ENCODE measurements around the gene SLC22A16. TPM values are rescaled to one million over a fixed set of nuclear protein-coding genes. Genes with fewer than 3 reads are reported as not detected.

The SLC22A16 gene
- total and polyA plus RNA-seq, 2 donors (not counting 1 experiment from before 2014, with no cell fraction given) = not detected

DNA sequence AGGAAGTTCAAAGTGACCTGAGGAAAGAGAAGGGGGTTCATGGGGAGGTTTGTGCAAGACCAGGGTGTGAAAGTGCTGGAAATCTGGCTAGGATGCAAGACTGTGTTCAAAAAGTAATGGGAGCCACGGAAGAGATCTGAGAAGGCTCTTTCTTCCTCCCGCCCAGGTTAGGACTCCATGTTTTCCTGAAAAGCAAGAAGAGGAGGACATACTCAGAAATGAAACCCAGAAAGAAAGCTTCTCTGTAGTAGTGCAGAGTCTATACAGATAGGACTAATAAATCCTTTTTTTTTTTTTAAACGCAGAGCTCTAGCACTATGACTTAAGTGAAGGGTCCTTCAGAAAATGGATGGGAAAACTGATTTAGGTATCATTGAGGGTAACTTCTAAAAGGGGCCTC lies 57.8 kb downstream of the SLC22A16 start:
- H2AFZ ChIP-seq (ENCODE audit: insufficient read depth, low read depth, low read length, poor library complexity, severe bottlenecking) = no peak overlapping the region
- no peaks in the 10 kb centered on the region for H4K20me1 ChIP-seq (ENCODE audit: control insufficient read depth, insufficient read depth, low read length, poor library complexity, severe bottlenecking)
- peaks cover 7% of the 10 kb centered on the region for H3K9me3 Mint-ChIP-seq (ENCODE audit: insufficient read depth)
- no peaks in the 10 kb centered on the region for H3K4me1 ChIP-seq (ENCODE audit: control insufficient read depth in 2 of 2, insufficient read depth in 2 of 2, low read length in 2 of 2)
- no peak overlapping the region for H3K9ac ChIP-seq (ENCODE audit: low read length)
- no peak overlapping the region for H3K4me3 Mint-ChIP-seq
- ChIA-PET CTCF (interaction anchor here (1.1 kb wide), 1 partner anchor 15 kb away, joined by 3 read pairs; no protein-coding TSS in a partner anchor), POLR2A (no interaction called here)
- H3K27ac Mint-ChIP-seq = no peak overlapping the region
- peaks cover 4% of the 10 kb centered on the region for H3K4me1 Mint-ChIP-seq
- H3K36me3 ChIP-seq (replicated peaks in 1 of 2; ENCODE audit: control extremely low read depth in 1 of 2, control insufficient read depth in 1 of 2, extremely low read depth in 1 of 2, insufficient read depth in 2 of 2, low read length in 1 of 2) = no peaks in the 10 kb centered on the region
- no peaks in the 10 kb centered on the region for H3K79me2 ChIP-seq (ENCODE audit: control insufficient read depth, insufficient read depth, low read length)
- 96% methylated on average over 3 of the region's 3 CpGs for WGBS (ENCODE audit: insufficient coverage)
- intact Hi-C loops (cut with micrococcal nuclease) = no loop called here
- no peak overlapping the region for H3K4me3 ChIP-seq (ENCODE audit: control extremely low read depth in 1 of 5, extremely low read depth in 1 of 5, insufficient read depth in 1 of 5, low read depth in 2 of 5, low read length in 4 of 5)
- no peak overlapping the region for H3K27ac ChIP-seq (ENCODE audit: low read length in 2 of 2)
- H3K9me3 ChIP-seq (ENCODE audit: control extremely low read depth in 1 of 3, control insufficient read depth in 2 of 3, insufficient read depth in 1 of 3, low read length in 2 of 3) = peaks cover 0 to 4% (median 2%) of the 10 kb centered on the region in 3 donors
- ATAC-seq (ENCODE audit: low read depth) = no peak
- H3K27me3 Mint-ChIP-seq = peaks cover 38% of the 10 kb centered on the region
- no peak for TF ChIP-seq EZH2 (IDR thresholded peaks at IDR 0.05; ENCODE audit: borderline replicate concordance, insufficient read depth, low read depth, low read length, poor library complexity, severe bottlenecking)
- TF ChIP-seq, protein P1, sequence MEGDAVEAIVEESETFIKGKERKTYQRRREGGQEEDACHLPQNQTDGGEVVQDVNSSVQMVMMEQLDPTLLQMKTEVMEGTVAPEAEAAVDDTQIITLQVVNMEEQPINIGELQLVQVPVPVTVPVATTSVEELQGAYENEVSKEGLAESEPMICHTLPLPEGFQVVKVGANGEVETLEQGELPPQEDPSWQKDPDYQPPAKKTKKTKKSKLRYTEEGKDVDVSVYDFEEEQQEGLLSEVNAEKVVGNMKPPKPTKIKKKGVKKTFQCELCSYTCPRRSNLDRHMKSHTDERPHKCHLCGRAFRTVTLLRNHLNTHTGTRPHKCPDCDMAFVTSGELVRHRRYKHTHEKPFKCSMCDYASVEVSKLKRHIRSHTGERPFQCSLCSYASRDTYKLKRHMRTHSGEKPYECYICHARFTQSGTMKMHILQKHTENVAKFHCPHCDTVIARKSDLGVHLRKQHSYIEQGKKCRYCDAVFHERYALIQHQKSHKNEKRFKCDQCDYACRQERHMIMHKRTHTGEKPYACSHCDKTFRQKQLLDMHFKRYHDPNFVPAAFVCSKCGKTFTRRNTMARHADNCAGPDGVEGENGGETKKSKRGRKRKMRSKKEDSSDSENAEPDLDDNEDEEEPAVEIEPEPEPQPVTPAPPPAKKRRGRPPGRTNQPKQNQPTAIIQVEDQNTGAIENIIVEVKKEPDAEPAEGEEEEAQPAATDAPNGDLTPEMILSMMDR (IDR thresholded peaks at IDR 0.05) = no peak
- DNase-seq = no peak
- no peak overlapping the region for H3K4me2 ChIP-seq (replicated peaks; ENCODE audit: low read depth, low read length, poor library complexity, severe bottlenecking)
- H3K27me3 ChIP-seq (replicated peaks in 1 of 4; ENCODE audit: control extremely low read depth in 1 of 4, control insufficient read depth in 3 of 4, insufficient read depth in 4 of 4, low read length in 3 of 4) = peaks cover 0 to 3% (median 0%) of the 10 kb centered on the region in 4 experiments

DNA sequence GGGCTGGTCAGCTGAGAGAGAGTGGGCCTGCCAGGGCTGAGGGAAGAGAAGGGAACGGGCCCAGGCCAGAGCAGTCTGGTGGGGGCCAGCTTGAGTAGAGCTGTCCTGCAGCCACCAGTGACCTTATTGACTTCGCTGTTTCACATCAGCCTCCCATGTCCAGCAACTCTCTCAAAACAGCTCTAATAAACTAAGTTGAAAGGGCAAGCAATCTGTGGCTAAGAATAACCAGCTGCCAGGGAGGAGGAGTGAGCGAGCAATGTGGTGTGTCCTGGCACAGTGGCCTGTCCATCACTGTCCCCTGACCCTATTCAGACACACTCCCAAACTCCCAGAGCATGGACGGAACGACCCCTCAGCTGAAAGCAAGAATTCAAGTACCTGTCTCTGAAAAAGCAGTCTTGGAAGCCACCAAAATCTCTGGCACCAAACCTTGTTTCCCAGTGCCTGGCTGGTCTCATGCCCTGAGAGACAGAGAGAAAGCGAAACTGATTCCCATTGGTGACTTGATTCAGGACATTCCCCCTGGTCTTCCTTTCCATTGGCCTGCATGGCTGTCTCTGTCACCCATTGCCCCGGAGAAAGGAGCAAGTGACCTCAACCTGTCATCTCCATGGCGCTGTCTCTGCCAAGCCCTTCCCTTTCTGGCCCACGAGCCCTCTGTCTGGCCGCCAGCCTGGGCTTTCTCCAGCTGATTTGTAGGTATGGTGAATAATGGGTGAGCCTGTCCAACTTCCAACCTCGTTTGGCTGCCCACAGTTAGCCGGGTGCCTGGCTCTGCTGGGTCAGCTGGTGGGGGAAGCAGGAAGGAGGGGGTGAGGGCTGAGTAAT lies 61.1 kb downstream of the SLC22A16 start, which contains the start of gene DDO:
DDO (minus strand) TSS at position 490 of the 831 bp plus-strand sequence. CDS start 2,113 bp downstream, outside the sequence.
- Mint-ChIP-seq H3K4me3 (peak within 1 kb of the TSS; percentile 44), H3K4me1 (peaks cover 4% of the 10 kb centered on the region), H3K9me3 (ENCODE audit: insufficient read depth) (no peaks in the 10 kb centered on the region), H3K27me3 (peaks cover 28% of the 10 kb centered on the region), H3K27ac (no peak within 1 kb of the TSS)
- POLR2A ChIA-PET = no interaction called here
- TF ChIP-seq, protein P1 (IDR thresholded peaks at IDR 0.05) = no peak
- TF ChIP-seq EZH2 (IDR thresholded peaks at IDR 0.05; ENCODE audit: borderline replicate concordance, insufficient read depth, low read depth, low read length, poor library complexity, severe bottlenecking) = no peak
- CTCF ChIA-PET = no interaction called here
- H3K36me3 ChIP-seq (replicated peaks in 1 of 2; ENCODE audit: control extremely low read depth in 1 of 2, control insufficient read depth in 1 of 2, extremely low read depth in 1 of 2, insufficient read depth in 2 of 2, low read length in 1 of 2) = no peaks in the 10 kb centered on the region
- H3K27ac ChIP-seq (ENCODE audit: low read length in 2 of 2) = no peak within 1 kb of the TSS
- H4K20me1 ChIP-seq (ENCODE audit: control insufficient read depth, insufficient read depth, low read length, poor library complexity, severe bottlenecking) = no peaks in the 10 kb centered on the region
- DNase-seq (no peak), ATAC-seq (ENCODE audit: low read depth) (no peak)
- WGBS (ENCODE audit: insufficient coverage) = 54% methylated on average over 8 of the region's 12 CpGs
- intact Hi-C loops (cut with micrococcal nuclease) = no loop called here
- no peaks in the 10 kb centered on the region for H3K27me3 ChIP-seq (replicated peaks in 1 of 4; ENCODE audit: control extremely low read depth in 1 of 4, control insufficient read depth in 3 of 4, insufficient read depth in 4 of 4, low read length in 3 of 4)
- H3K4me2 ChIP-seq (replicated peaks; ENCODE audit: low read depth, low read length, poor library complexity, severe bottlenecking) = peak within 1 kb of the TSS; percentile 49
- H3K79me2 ChIP-seq (ENCODE audit: control insufficient read depth, insufficient read depth, low read length) = no peaks in the 10 kb centered on the region
- no peak within 1 kb of the TSS for H3K4me3 ChIP-seq (ENCODE audit: control extremely low read depth in 1 of 5, extremely low read depth in 1 of 5, insufficient read depth in 1 of 5, low read depth in 2 of 5, low read length in 4 of 5)
- H3K4me1 ChIP-seq (ENCODE audit: control insufficient read depth in 2 of 2, insufficient read depth in 2 of 2, low read length in 2 of 2) = no peaks in the 10 kb centered on the region
- no peaks in the 10 kb centered on the region for H3K9me3 ChIP-seq (ENCODE audit: control extremely low read depth in 1 of 3, control insufficient read depth in 2 of 3, insufficient read depth in 1 of 3, low read length in 2 of 3)
- H2AFZ ChIP-seq (ENCODE audit: insufficient read depth, low read depth, low read length, poor library complexity, severe bottlenecking) = peak within 1 kb of the TSS; percentile 54
- H3K9ac ChIP-seq (ENCODE audit: low read length) = peak within 1 kb of the TSS; percentile 23

Data from B cell (primary cell).